Osteoblast (primary cell): ENCODE data around the gene DOK7. TPM values are rescaled to one million over a fixed set of nuclear protein-coding genes. Genes with fewer than 3 reads are reported as not detected.
"Not testable (repeated sequence)": the region's sequence is repeated elsewhere in the genome, so short reads cannot be mapped to it uniquely, and the experiment has no call there.

Source experiments
- DNase-seq: peaks from one replicate; pipeline ENCODE4 v3.0.0; 2011; ENCODE audit warnings: low spot score, mixed read lengths; ENCODE audit not compliant: insufficient read length; ENCODE audit errors: missing footprints
- H2AFZ ChIP-seq: 2 replicates; pipeline ENCODE4 v1.6.0; 2011; ENCODE audit warnings: mild to moderate bottlenecking, low read length
- H3K27ac ChIP-seq: 2 replicates; pipeline ENCODE4 v1.5.1; 2011; ENCODE audit warnings: mild to moderate bottlenecking, low read depth, low read length, moderate library complexity
- H3K27me3 ChIP-seq: 2 replicates; pipeline ENCODE4 v1.6.0; 2012; ENCODE audit warnings: mild to moderate bottlenecking, control low read depth, inconsistent platforms, low read length, moderate library complexity; ENCODE audit not compliant: insufficient read depth
- H3K36me3 ChIP-seq: 2 replicates; pipeline ENCODE4 v1.5.1; 2011; ENCODE audit warnings: mild to moderate bottlenecking, low read length, control low read depth, moderate library complexity; ENCODE audit not compliant: insufficient read depth
- H3K4me1 ChIP-seq: 2 replicates; pipeline ENCODE4 v1.5.1; 2011; ENCODE audit warnings: mild to moderate bottlenecking, low read length, control low read depth, moderate library complexity; ENCODE audit not compliant: insufficient read depth
- H3K4me2 ChIP-seq: 2 replicates; pipeline ENCODE4 v1.6.0; 2011; ENCODE audit warnings: mild to moderate bottlenecking, low read length; ENCODE audit not compliant: insufficient read depth
- H3K4me3 ChIP-seq: fragments of 200-600 bp; sonication (generic); 3 replicates; pipeline ENCODE4 v1.5.1; 2012; ENCODE audit warnings: mild to moderate bottlenecking, low read length, inconsistent platforms; ENCODE audit not compliant: insufficient read depth
- H3K79me2 ChIP-seq: 2 replicates; pipeline ENCODE4 v1.6.0; 2012; ENCODE audit warnings: mild to moderate bottlenecking, low read length, control low read depth, inconsistent platforms; ENCODE audit not compliant: insufficient read depth
- H3K9me3 ChIP-seq: 2 replicates; pipeline ENCODE4 v1.5.1; 2011; ENCODE audit warnings: low read depth, low read length, control low read depth
- H4K20me1 ChIP-seq: 2 replicates; pipeline ENCODE4 v1.6.0; 2012; ENCODE audit warnings: mild to moderate bottlenecking, low read length, control low read depth; ENCODE audit not compliant: insufficient read depth
- total RNA-seq: library from RNA; depleted of rRNA; stranded (reverse); fragments of >200 nt; gene quantifications from 2 replicates; pipeline ENCODE4 v1.2.3, GENCODE V29; 2012
- TF ChIP-seq, protein P1 (sequence below): IDR thresholded peaks from 2 replicates; pipeline ENCODE4 v1.5.1; 2011; ENCODE audit warnings: mild to moderate bottlenecking, low read depth, low read length, moderate library complexity; ENCODE audit errors: extremely low read depth

The DOK7 gene
- total RNA-seq, 1 donor = not detected

- H3K4me3 ChIP-seq = no peak overlapping the region
- H3K4me2 ChIP-seq = no peak overlapping the region
- H3K27me3 ChIP-seq = no peaks in the 10 kb centered on the region
- TF ChIP-seq, protein P1, sequence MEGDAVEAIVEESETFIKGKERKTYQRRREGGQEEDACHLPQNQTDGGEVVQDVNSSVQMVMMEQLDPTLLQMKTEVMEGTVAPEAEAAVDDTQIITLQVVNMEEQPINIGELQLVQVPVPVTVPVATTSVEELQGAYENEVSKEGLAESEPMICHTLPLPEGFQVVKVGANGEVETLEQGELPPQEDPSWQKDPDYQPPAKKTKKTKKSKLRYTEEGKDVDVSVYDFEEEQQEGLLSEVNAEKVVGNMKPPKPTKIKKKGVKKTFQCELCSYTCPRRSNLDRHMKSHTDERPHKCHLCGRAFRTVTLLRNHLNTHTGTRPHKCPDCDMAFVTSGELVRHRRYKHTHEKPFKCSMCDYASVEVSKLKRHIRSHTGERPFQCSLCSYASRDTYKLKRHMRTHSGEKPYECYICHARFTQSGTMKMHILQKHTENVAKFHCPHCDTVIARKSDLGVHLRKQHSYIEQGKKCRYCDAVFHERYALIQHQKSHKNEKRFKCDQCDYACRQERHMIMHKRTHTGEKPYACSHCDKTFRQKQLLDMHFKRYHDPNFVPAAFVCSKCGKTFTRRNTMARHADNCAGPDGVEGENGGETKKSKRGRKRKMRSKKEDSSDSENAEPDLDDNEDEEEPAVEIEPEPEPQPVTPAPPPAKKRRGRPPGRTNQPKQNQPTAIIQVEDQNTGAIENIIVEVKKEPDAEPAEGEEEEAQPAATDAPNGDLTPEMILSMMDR = no peak
- H2AFZ ChIP-seq = no peak overlapping the region
- no peaks in the 10 kb centered on the region for H3K9me3 ChIP-seq
- DNase-seq = peak; percentile 31
- H4K20me1 ChIP-seq = peaks cover 22% of the 10 kb centered on the region
- H3K79me2 ChIP-seq = peaks cover 35% of the 10 kb centered on the region
- peaks cover 15% of the 10 kb centered on the region for H3K4me1 ChIP-seq
- H3K36me3 ChIP-seq = no peaks in the 10 kb centered on the region
- no peak overlapping the region for H3K27ac ChIP-seq
These were observed 70.3 kb downstream of the DOK7 start for GRCh38 chr4:3533423-3533820.

DNA sequence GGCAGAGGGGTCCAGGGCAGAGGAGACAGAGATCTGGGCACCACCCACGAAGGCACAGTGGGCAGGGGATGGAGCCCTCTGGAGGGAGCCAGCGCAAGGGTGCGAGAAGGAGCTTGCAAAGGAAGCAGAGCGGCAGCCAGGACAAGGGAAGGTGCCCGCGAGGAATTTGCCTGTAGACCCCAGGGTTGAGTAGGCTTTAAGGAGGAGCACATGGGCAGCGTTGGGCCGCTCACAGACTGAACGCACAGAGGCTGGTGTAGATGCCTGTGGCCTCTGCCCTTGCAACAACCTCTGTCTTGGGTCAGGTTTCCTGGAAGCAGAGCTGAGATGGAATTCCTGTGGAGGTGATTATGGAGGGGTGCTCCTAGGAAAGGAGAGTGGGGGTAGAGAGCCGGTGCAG, 72.7 kb downstream of the DOK7 start:
- not testable (repeated sequence) for H3K4me2 ChIP-seq, H3K27me3 ChIP-seq
- peaks cover 14% of the 10 kb centered on the region for H3K79me2 ChIP-seq

GRCh38 chr4:3538906-3539305, 75.8 kb downstream of the DOK7 start:
- H2AFZ ChIP-seq, H3K27me3 ChIP-seq: not testable (repeated sequence)

More for the DNA sequence above, 72.7 kb downstream of the DOK7 start:
- H4K20me1 ChIP-seq, H3K27ac ChIP-seq, H3K9me3 ChIP-seq, DNase-seq, H3K4me3 ChIP-seq, H2AFZ ChIP-seq, H3K36me3 ChIP-seq: not testable (repeated sequence)
- H3K4me1 ChIP-seq = peaks cover 14% of the 10 kb centered on the region

GRCh38 chr4:3543415-3543814, 80.3 kb downstream of the DOK7 start:
- not testable (repeated sequence) for H2AFZ ChIP-seq, H3K27me3 ChIP-seq, H3K9me3 ChIP-seq, H4K20me1 ChIP-seq, H3K4me2 ChIP-seq, H3K4me3 ChIP-seq, H3K79me2 ChIP-seq, H3K27ac ChIP-seq, H3K36me3 ChIP-seq, H3K4me1 ChIP-seq, DNase-seq

More at GRCh38 chr4:3538906-3539305, 75.8 kb downstream of the DOK7 start:
- H4K20me1 ChIP-seq, H3K9me3 ChIP-seq, DNase-seq, H3K27ac ChIP-seq, H3K4me2 ChIP-seq, H3K79me2 ChIP-seq, H3K4me3 ChIP-seq, H3K36me3 ChIP-seq, H3K4me1 ChIP-seq: not testable (repeated sequence)

Other genes starting within 250 kb of the DOK7 start
- 0.59 and 0.72 TPM in 2 replicates for gene MSANTD1, start 214.1 kb upstream of the DOK7 start, total RNA-seq
- gene RGS12, start 170.3 kb upstream of the DOK7 start, total RNA-seq = 19.2 and 61.2 TPM in 2 replicates
- gene HGFAC, start 21.3 kb upstream of the DOK7 start, total RNA-seq = not detected in 2 replicates
- gene LRPAP1, start 69.1 kb downstream of the DOK7 start, total RNA-seq = 79.3 and 82.9 TPM in 2 replicates